Neural cell (in vitro differentiated cells): ENCODE results near the gene C4A.

Source experiments
- CTCF ChIP-seq: fragments of 450-650 bp; IDR thresholded peaks from 2 replicates; pipeline ENCODE4 v1.5.1; 2014; ENCODE audit warnings: antibody characterized with exemption, mild to moderate bottlenecking, moderate library complexity; ENCODE audit not compliant: poor library complexity, severe bottlenecking
- EP300 ChIP-seq: fragments of 450-650 bp; conservative IDR thresholded peaks from 2 replicates; pipeline ENCODE4 v1.6.1; 2014; ENCODE audit warnings: antibody characterized with exemption, mild to moderate bottlenecking, moderate library complexity; ENCODE audit not compliant: poor library complexity, severe bottlenecking
- EZH2 ChIP-seq: fragments of 200-600, 300-800 bp; shearing (Covaris generic), sonication (generic); IDR thresholded peaks from 2 replicates; pipeline ENCODE4 v1.6.1; 2014; ENCODE audit warnings: antibody characterized with exemption, low read length, borderline replicate concordance, mild to moderate bottlenecking; ENCODE audit not compliant: insufficient read depth, poor library complexity, severe bottlenecking
- MXI1 ChIP-seq: fragments of 450-650 bp; conservative IDR thresholded peaks from 2 replicates; pipeline ENCODE4 v1.6.1; 2014; ENCODE audit warnings: antibody characterized with exemption, mild to moderate bottlenecking; ENCODE audit not compliant: poor library complexity, severe bottlenecking
- POLR2AphosphoS5 ChIP-seq: IDR thresholded peaks from 2 replicates; pipeline ENCODE4 v1.6.1; 2012
- RAD21 ChIP-seq: fragments of 450-650 bp; conservative IDR thresholded peaks from 2 replicates; pipeline ENCODE4 v1.6.1; 2014; ENCODE audit warnings: antibody characterized with exemption, mild to moderate bottlenecking, moderate library complexity
- REST ChIP-seq: IDR thresholded peaks from 2 replicates; pipeline ENCODE4 v1.6.1; 2012; ENCODE audit warnings: borderline replicate concordance
- SMC3 ChIP-seq: fragments of 450-650 bp; conservative IDR thresholded peaks from 2 replicates; pipeline ENCODE4 v1.6.1; 2014; ENCODE audit warnings: antibody characterized with exemption, mild to moderate bottlenecking, moderate library complexity; ENCODE audit not compliant: poor library complexity
- TAF1 ChIP-seq: IDR thresholded peaks from 2 replicates; pipeline ENCODE4 v1.6.1; 2012; ENCODE audit warnings: low read depth

- TF ChIP-seq POLR2AphosphoS5 (no peak), TAF1 (no peak), REST (no peak), CTCF (no peak), EZH2 (no peak), MXI1 (no peak), RAD21 (no peak), EP300 (no peak), SMC3 (no peak)
Observed at GRCh38 chr6:31947864-31948263, 34.0 kb upstream of the C4A start.
